ENCODE results near the gene LONP1.

Gene LONP1

DNA sequence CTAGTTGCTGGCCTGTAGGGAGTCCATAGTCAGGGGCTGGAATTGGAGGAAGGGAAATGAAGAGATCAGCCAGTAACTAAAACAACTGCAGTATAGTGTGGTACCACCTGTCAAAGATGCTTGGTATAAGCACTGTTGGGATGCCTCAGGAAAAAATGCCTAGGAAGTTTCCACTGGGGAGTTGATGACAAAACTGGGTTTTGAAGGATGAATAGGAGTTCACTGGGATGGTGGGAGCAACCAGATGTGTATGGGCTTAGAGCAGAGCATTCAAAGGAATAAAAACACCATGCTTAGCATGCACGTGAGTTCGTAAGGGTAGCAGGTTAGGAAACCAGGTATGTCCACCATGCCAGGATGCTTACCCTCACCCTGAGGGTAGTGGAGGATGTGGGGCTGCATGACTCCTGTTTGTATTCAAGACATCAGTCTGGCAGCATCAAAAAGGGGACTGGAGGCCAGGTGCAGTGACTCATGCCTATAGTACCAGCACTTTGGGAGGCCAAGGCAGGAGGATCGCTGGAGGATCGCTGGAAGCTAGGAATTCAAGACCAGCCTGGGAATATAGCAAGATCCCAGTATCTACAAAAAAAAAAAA lies 7.6 kb upstream of the LONP1 start:
- Mint-ChIP-seq H3K27ac (no peak overlapping the region), H3K36me3 (no peaks in the 10 kb centered on the region), H3K4me1 (no peaks in the 10 kb centered on the region), H3K4me3 (no peak overlapping the region), H3K9me3 (no peaks in the 10 kb centered on the region), H3K27me3 (peaks cover 10 to 19% of the 10 kb centered on the region in 2 donors)
- DNase-seq (no peak), ATAC-seq (replicated peaks) (no peak)

DNA sequence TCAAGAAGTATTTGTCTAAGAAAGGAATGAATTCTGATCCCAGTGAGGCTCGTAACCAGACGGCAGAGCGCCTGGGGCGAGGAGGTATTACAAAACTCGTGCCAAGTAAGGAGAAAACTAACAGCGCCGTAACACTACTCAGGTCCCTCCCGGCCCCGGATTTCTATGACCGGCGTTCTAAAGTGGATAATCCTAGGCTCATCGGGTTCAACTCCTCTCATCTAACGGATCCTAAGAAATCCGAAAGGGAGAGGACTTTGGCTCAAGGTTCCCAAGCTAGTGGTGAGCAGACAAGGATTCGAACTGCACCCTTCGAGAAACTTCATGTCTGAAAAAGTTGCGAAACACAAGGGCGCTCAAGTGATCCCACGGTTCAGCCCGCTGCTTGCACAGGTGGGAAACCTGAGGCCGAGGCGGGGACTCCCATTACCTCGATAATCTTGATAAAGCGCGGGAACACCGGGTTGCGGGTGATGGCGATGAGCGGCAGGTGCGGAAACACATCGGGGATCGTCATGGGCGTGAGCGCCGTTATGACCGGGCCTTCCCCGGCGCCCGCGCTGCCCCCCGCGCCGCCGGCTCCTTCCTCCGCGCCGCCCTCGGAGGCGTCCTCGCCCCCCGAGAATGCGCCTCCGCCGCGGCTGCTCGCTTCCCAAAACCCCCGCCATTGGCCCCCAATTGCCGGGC lies 529 bp downstream of the LONP1 start:
- peak overlapping the region; percentile 89 to 94 for H3K4me3 Mint-ChIP-seq
- peak overlapping the region; percentile 97 for H3K27ac Mint-ChIP-seq
- ATAC-seq (replicated peaks) (peak in 1 of 2 donors; percentile 1), DNase-seq (no peak)
- H3K9me3 Mint-ChIP-seq = no peaks in the 10 kb centered on the region
- peaks cover 12 to 13% of the 10 kb centered on the region in 2 donors for H3K36me3 Mint-ChIP-seq
- no peaks in the 10 kb centered on the region for H3K27me3 Mint-ChIP-seq
- H3K4me1 Mint-ChIP-seq = peaks cover 21 to 33% of the 10 kb centered on the region in 2 donors

DNA sequence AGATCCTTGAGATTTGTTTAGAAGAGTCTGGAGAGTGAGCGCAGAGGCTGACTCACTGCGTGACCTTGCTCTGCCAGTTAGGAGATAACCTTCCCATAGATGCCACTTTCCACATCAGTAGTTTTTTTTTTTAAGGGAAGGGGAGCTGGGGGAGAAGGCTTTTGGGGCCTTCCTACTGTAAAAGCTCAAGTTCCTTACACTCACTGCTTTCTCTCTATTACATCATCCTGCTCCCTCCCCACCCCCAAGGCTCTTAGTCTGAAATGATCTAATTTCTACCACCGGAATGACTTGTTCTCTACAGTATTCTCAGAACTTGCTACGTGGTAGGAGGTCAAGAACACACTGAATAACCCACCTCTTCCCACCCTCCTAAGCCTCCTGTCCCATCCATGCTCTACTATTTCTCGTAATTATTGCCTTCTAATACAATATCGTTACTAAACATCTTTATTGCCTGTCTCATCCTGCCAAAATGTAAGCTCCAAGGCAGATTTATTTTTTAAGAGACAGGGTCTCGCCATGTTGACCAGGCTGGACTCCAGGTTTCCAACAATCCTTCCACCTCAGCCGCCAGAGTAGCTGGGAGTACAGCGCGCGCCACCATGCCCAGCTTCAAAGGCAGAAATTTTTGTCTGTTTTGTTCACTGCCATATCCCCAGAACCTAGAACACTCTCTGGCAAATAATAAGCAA lies 1.2 kb downstream of the LONP1 start:
- no peaks in the 10 kb centered on the region for H3K9me3 Mint-ChIP-seq
- H3K36me3 Mint-ChIP-seq = peaks cover 12 to 19% of the 10 kb centered on the region in 2 donors
- H3K4me3 Mint-ChIP-seq = peak overlapping the region; percentile 89 to 94
- H3K27ac Mint-ChIP-seq = peak overlapping the region; percentile 95
- no peaks in the 10 kb centered on the region for H3K27me3 Mint-ChIP-seq
- H3K4me1 Mint-ChIP-seq = peaks cover 21 to 33% of the 10 kb centered on the region in 2 donors
- ATAC-seq (replicated peaks) (no peak), DNase-seq (no peak)

DNA sequence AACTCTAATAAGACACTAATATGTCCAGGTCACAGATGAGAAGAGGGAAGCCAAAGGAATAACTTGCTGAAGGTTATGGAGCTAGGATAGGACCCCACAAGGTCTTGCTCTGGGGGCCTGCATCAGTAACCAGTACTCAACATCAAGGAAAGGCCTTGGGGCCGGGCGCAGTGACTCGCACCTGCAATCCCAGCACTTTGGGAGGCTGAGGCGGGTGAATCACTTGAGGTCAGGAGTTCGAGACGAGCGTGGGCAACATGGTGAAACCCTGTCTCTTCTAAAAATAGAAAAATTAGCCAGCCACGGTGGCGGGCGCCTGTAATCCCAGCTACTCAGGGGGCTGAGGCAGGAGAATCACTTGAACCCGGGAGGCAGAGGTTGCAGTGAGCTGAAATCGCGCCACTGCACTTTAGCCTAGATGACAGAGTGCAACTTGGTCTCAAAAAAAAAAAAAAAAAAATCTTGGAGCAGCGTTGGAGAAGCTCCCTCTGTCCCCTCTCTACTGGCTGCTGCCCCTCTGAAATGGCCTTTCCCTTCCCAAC lies 1.8 kb downstream of the LONP1 start:
- Mint-ChIP-seq H3K9me3 (no peaks in the 10 kb centered on the region), H3K27me3 (no peaks in the 10 kb centered on the region), H3K27ac (peak overlapping the region; percentile 95), H3K4me1 (peaks cover 21 to 33% of the 10 kb centered on the region in 2 donors), H3K36me3 (peaks cover 15 to 22% of the 10 kb centered on the region in 2 donors), H3K4me3 (peak overlapping the region; percentile 89 to 94)
- ATAC-seq (replicated peaks) (no peak), DNase-seq (no peak)

DNA sequence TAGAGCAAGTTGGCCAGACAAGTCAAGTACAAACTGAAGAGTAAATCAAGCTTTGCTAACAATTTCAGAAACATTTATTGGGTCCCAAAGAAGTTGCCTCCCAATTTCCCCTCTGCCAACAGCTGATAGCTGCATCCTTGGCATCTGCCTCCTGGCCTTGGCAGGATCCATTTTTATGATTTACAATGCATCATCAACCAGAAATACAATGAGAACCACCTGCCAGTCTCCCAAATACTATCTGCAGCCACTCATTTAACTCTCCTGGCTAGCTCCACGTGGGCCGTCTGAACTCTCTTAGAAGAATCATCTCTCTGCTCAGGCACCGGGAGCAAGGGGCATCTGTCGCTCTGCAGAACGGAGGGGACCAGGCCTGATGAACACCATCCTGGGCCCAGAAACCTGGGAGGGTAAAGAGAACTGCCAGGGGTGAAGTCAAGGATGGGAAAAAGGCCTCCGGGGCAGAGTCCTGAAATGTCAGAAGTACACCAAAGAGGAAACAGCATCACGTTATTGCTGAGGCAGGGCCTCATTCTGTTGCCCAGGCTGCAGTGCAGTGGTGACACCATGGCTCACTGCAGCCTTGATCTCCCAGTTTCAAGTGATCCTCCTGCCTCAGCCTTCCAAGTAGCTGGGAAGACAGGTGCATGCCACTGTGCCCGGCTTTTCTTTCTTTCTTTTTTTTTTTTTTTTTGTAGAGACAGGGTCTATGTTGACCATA lies 2.6 kb downstream of the LONP1 start:
- Mint-ChIP-seq H3K36me3 (peaks cover 16 to 26% of the 10 kb centered on the region in 2 donors), H3K4me1 (peaks cover 22 to 33% of the 10 kb centered on the region in 2 donors), H3K27ac (peak overlapping the region; percentile 85), H3K4me3 (no peak overlapping the region), H3K9me3 (no peaks in the 10 kb centered on the region), H3K27me3 (no peaks in the 10 kb centered on the region)
- DNase-seq = no peak
- ATAC-seq (replicated peaks) = no peak

DNA sequence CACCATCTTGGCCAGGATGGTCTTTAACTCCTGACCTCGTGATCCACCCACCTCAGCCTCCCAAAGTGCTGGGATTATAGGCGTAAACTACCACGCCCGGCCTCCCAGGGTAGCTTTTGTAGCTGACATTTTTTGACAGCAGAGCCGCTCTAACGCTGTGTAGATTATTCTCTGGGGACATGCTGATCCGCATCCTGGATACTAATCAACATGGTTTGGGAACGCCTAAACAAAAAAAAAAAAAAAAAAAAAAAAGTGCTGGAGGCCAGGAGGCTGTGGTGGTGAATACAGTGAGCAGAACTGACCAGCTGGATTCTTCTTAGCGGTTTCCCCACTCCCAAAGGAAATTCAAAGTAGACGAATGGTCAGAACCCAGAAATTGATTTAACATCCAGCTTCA lies 5.1 kb downstream of the LONP1 start:
- ATAC-seq (replicated peaks) = no peak
- H3K27me3 Mint-ChIP-seq = no peaks in the 10 kb centered on the region
- peaks cover 19 to 24% of the 10 kb centered on the region in 2 donors for H3K4me1 Mint-ChIP-seq
- H3K9me3 Mint-ChIP-seq = no peaks in the 10 kb centered on the region
- peaks cover 15 to 24% of the 10 kb centered on the region in 2 donors for H3K36me3 Mint-ChIP-seq
- no peak for DNase-seq
- no peak overlapping the region for H3K4me3 Mint-ChIP-seq
- H3K27ac Mint-ChIP-seq = no peak overlapping the region

DNA sequence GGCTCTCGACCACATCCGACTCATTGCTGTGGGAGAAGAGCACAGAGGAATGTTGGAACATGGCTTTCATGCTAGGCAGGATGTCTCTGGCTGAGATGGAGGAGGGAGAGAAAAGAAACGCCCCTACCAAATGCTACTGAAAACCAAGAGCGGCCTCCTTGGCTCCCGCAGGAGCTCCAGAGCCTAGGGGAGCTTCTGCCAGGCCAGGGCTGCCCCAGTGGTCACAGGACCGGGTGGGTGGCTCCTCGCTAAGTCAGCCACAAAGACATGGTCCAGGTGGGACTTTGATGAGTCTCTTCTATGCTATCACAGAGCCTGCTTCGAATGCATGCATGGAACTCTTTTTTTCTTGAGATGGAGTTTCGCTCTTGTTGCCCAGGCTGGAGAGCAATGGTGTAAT lies 6.7 kb downstream of the LONP1 start:
- no peak overlapping the region for H3K27ac Mint-ChIP-seq
- H3K27me3 Mint-ChIP-seq = no peaks in the 10 kb centered on the region
- DNase-seq (no peak), ATAC-seq (replicated peaks) (no peak)
- no peaks in the 10 kb centered on the region for H3K9me3 Mint-ChIP-seq
- H3K36me3 Mint-ChIP-seq = peaks cover 17 to 24% of the 10 kb centered on the region in 2 donors
- no peak overlapping the region for H3K4me3 Mint-ChIP-seq
- H3K4me1 Mint-ChIP-seq = peaks cover 11 to 14% of the 10 kb centered on the region in 2 donors

DNA sequence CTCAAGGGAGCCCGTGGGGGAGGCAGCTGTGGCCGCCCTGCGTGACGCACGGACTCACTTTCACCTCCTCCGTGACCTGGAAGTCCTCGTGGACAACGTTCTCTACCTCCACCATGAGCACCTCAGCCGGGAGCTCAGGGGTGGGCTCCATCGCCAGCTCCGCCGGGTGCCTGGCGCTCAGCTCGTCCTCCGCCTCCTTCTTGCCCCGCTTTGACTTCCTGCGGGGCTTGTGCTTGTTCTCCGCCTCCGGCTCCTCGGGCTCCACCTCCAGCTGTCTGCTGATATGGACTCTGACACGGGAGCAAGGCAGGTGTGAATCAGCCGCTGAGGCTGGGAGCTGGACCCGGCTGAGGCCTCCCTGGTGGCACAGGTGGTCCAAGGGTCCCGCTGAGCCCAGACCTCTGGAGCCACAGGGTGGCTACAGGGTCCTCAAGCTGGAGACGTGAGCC lies 8.2 kb downstream of the LONP1 start:
- Mint-ChIP-seq H3K27ac (no peak overlapping the region), H3K4me1 (peaks cover 0 to 5% of the 10 kb centered on the region in 2 donors), H3K4me3 (no peak overlapping the region), H3K9me3 (no peaks in the 10 kb centered on the region), H3K27me3 (no peaks in the 10 kb centered on the region), H3K36me3 (peaks cover 21 to 32% of the 10 kb centered on the region in 2 donors)
- no peak for ATAC-seq (replicated peaks)
- DNase-seq = no peak

DNA sequence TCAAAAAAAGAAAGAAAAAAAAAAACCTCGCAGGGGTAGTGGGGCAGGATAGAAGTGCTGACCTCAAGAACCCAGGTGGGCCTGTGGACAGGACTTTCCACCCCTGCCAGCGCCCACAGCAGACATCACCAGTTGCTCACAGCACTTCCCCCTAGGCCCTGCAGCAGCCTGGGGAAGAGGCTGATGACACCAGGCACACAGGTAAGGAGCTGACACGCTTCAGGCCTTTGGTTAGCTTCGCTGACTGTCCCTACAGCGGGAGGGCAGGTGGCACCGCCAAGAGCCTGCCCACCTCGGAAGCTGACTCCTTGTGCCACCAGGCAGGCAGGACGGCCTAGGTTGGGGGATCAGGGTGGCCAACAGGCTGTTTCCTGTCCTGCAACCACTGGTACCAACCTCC lies 8.9 kb downstream of the LONP1 start:
- no peak overlapping the region for H3K27ac Mint-ChIP-seq
- no peak for ATAC-seq (replicated peaks)

DNA sequence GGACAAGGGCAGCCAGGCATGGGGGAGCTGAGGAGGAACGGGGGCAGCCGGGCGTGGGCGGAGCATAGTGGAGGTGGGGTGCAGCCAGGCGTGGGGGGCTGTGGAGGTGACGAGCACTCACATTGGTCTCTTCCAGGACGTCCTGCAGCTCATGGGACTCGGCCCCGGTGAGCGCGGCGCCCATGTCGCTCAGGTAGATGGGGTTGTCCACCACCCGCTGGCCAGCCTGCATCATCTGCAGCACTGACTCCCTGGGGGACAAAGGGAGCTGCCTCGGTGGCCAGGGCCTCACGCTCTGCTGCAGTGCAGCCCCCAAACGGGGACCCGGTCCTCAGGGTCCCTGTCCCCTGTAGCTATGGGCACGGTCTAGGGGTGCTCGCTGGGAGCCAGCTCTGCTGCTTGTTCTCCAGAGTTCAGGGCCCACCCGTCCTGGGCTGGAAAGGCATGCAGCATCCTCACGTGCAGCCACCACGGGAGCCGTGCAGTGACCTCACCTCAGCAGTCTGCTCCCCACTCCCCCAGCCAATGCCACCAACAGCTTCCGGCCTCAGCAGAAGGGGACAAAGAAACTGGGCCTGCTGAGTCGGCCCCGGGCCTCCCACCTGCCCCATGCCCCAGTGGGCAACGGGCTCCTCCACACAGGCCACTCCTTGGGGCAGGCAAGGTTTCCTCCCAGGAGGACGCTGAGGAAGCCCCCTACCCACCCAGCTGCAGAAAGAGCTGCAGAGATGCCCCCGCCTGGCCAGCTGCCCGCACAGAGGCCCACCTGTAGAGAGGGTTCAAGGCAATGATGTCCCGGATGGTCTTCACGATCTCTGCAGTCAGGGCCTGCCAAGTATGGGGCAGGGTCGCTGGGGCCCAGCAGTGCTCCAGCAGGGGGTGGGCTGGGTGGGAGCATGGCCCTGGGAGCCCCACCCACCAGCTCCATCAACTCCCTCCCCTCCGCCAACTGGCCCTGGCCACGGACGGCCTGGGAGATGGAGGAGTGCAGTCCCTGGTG lies 12.1 kb downstream of the LONP1 start:
- ATAC-seq (replicated peaks) = no peak
- H3K4me3 Mint-ChIP-seq = no peak overlapping the region
- H3K27ac Mint-ChIP-seq = peak overlapping the region; percentile 9
- H3K27me3 Mint-ChIP-seq = no peaks in the 10 kb centered on the region
- no peaks in the 10 kb centered on the region for H3K9me3 Mint-ChIP-seq
- H3K36me3 Mint-ChIP-seq = peaks cover 20 to 40% of the 10 kb centered on the region in 2 donors
- H3K4me1 Mint-ChIP-seq = peaks cover 0 to 6% of the 10 kb centered on the region in 2 donors
- no peak for DNase-seq

More for the DNA sequence above, 8.9 kb downstream of the LONP1 start:
- Mint-ChIP-seq H3K4me3 (no peak overlapping the region), H3K4me1 (peaks cover 0 to 5% of the 10 kb centered on the region in 2 donors), H3K36me3 (peaks cover 21 to 36% of the 10 kb centered on the region in 2 donors), H3K27me3 (no peaks in the 10 kb centered on the region), H3K9me3 (no peaks in the 10 kb centered on the region)
- no peak for DNase-seq

DNA sequence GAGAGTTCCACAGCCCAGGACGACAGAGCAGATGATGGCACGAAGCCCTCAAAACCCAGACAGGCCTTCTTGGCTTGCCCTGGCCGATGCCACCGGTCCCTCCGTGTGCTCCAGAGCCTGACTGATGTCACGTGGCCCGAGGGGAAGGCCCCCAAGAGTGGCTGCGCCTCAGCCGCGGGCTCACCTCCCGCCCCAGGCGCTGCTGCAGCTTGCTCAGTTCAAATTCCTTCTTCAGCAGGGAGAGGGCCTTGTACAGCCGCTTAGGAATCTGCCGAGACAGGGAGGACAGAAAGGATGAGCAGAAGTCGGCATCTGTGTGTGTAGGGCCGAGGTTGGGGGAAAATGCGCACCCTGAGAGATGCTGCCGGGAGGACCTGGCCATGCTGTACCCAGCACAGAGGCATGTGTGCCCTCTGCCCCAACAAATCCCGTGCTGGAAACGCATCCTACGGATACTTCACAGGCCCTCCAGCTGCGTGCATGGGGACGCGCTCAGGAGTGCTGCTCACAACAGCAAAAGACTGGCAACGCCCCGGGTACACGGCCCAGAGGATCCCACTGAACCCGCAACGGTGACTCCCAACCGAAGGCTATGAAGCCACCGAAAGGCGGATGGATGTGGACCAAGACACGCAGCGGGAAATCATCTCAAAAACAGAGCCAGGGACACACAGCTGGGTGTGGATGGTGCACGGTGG lies 12.9 kb downstream of the LONP1 start:
- H3K36me3 Mint-ChIP-seq = peaks cover 16 to 34% of the 10 kb centered on the region in 2 donors
- ATAC-seq (replicated peaks) = no peak
- DNase-seq = no peak
- no peak overlapping the region for H3K4me3 Mint-ChIP-seq
- no peaks in the 10 kb centered on the region for H3K27me3 Mint-ChIP-seq
- no peak overlapping the region for H3K27ac Mint-ChIP-seq
- H3K4me1 Mint-ChIP-seq = peaks cover 0 to 4% of the 10 kb centered on the region in 2 donors
- H3K9me3 Mint-ChIP-seq = no peaks in the 10 kb centered on the region

DNA sequence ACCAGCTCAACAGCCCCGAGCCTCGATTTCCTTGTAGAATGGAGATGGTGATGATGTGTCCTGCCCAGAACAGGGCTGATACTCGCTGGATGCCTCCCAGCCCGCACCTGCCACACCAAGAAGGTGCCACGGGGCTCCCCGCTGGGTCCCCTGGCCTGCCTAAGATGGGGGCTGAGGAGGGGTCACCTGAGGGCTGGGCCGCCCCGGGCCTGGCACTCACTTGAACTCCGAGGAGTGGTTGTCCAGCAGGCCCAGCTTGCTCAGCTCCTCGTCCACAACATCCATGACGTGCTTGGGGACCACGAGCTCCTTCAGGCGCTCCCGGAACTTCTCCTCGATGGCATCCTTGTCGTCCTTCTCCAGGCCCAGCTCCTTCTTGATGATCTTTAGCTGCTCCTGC lies 14.4 kb downstream of the LONP1 start:
- peaks cover 0 to 3% of the 10 kb centered on the region in 2 donors for H3K9me3 Mint-ChIP-seq
- H3K4me1 Mint-ChIP-seq = peaks cover 0 to 4% of the 10 kb centered on the region in 2 donors
- peaks cover 29 to 48% of the 10 kb centered on the region in 2 donors for H3K36me3 Mint-ChIP-seq
- H3K27ac Mint-ChIP-seq = no peak overlapping the region
- H3K27me3 Mint-ChIP-seq = no peaks in the 10 kb centered on the region
- H3K4me3 Mint-ChIP-seq = no peak overlapping the region
- DNase-seq (no peak), ATAC-seq (replicated peaks) (no peak)

All from stimulated activated naive B cell treated with anti-CD40 and anti-IgM and Interleukin-4, amounts not matched to agents 10 μg/mL and 1 μg/mL and 100 μg/mL, for 72 hours (primary cell).